Measurements from ENCODE around the gene SCFD2. TPM values are rescaled to one million over a fixed set of nuclear protein-coding genes. Genes with fewer than 3 reads are reported as not detected.

SCFD2 gene
- total and polyA plus RNA-seq, 2 of the 8 experiments (the other 6 are each of a cell fraction or from before 2014, with no cell fraction given): 6.2 to 10.2 TPM

GRCh38 chr4:53050361-53050774 is 315.5 kb downstream of the SCFD2 start:
- Histone ChIP-seq H4K5ac (ENCODE audit: insufficient read length, low read depth, low read length) (no peak overlapping the region), H4K20me1 (replicated peaks in 1 of 2; ENCODE audit: control insufficient read depth in 1 of 2, insufficient read depth in 2 of 2, low read length in 2 of 2) (no peaks in the 10 kb centered on the region), H2BK12ac (ENCODE audit: low read depth, low read length) (no peak overlapping the region), H3K9ac (replicated peaks in 1 of 4; ENCODE audit: extremely low read depth in 1 of 4, low read depth in 3 of 4, low read length in 3 of 4) (no peak overlapping the region), H3K4ac (replicated peaks; ENCODE audit: insufficient read length, low read depth, low read length) (no peak overlapping the region), H2BK120ac (replicated peaks; ENCODE audit: low read depth, low read length) (no peak overlapping the region), H3K56ac (replicated peaks; ENCODE audit: insufficient read length, low read depth, low read length) (no peak overlapping the region), H3K14ac (ENCODE audit: insufficient read length) (no peak overlapping the region), H3K18ac (ENCODE audit: extremely low read depth, low read length) (no peak overlapping the region), H3K36me3 (ENCODE audit: control insufficient read depth in 2 of 4, insufficient read depth in 4 of 4, low read length in 3 of 4) (no peaks in the 10 kb centered on the region), H3K4me2 (ENCODE audit: insufficient read depth in 1 of 2, low read depth in 2 of 2, low read length in 2 of 2) (no peak overlapping the region), H3K79me2 (ENCODE audit: control insufficient read depth in 1 of 2, insufficient read depth in 2 of 2, low read length in 2 of 2) (no peaks in the 10 kb centered on the region), H4K8ac (ENCODE audit: extremely low read depth, insufficient read depth, low read length) (no peak overlapping the region), H3K27ac (ENCODE audit: low read depth, low read length) (no peak overlapping the region), H3K23ac (ENCODE audit: insufficient read length) (no peak overlapping the region), H3K23me2 (ENCODE audit: low read depth, low read length) (no peaks in the 10 kb centered on the region), H2AFZ (ENCODE audit: low read length) (no peak overlapping the region), H2AK5ac (ENCODE audit: low read depth, low read length) (no peak overlapping the region), H3K79me1 (ENCODE audit: low read depth, low read length) (no peaks in the 10 kb centered on the region), H3K9me3 (ENCODE audit: insufficient read depth in 2 of 2, low read depth in 1 of 2, low read length in 1 of 2) (no peaks in the 10 kb centered on the region), H2BK15ac (ENCODE audit: low read length) (no peak overlapping the region), H2BK5ac (ENCODE audit: low read depth, low read length) (no peak overlapping the region), H3K4me3 (ENCODE audit: extremely low read depth in 1 of 4, insufficient read depth in 2 of 4, low read depth in 3 of 4, low read length in 4 of 4) (no peak overlapping the region), H3K27me3 (replicated peaks in 1 of 4; ENCODE audit: control insufficient read depth in 3 of 4, extremely low read depth in 1 of 4, insufficient read depth in 3 of 4, low read length in 3 of 4) (peaks cover 0 to 1% (median 0%) of the 10 kb centered on the region in 4 experiments; a peak in 1 of 7 replicates), H4K91ac (replicated peaks; ENCODE audit: insufficient read length, low read length) (no peak overlapping the region), H3K4me1 (replicated peaks in 1 of 4; ENCODE audit: control insufficient read depth in 3 of 4, insufficient read depth in 4 of 4, low read length in 3 of 4) (no peaks in the 10 kb centered on the region), H2BK20ac (ENCODE audit: low read length) (no peak overlapping the region)
- DNase-seq (ENCODE audit: low read depth in 1 of 2, low spot score in 2 of 2): no peak
- ChIA-PET POLR2A (ENCODE audit: partially characterized antibody) (no interaction called here), CTCF (ENCODE audit: partially characterized antibody) (interaction anchor here (0.7 kb wide), 1 partner anchor 619 kb away, joined by 3 read pairs; no protein-coding TSS in a partner anchor)
- 91% methylated on average over 4 of the region's 4 CpGs; no CpG with 5 or more reads in 1 of the 2 experiments for WGBS, 2 experiments (ENCODE audit: extremely low coverage in 1 of 2, insufficient coverage in 1 of 2, insufficient read length in 1 of 2, insufficient replicate concordance in 2 of 2, low coverage in 1 of 2, low lambda C conversion rate in 2 of 2, missing lambda C conversion rate in 1 of 2)
- no peak for FAIRE-seq
- no peak for TF ChIP-seq MAX (IDR thresholded peaks at IDR 0.05)
- no peak for TF ChIP-seq NANOG (IDR thresholded peaks at IDR 0.05; ENCODE audit: insufficient read depth, low read depth, low read length, poor library complexity, severe bottlenecking)
- no peak for TF ChIP-seq BRCA1 (IDR thresholded peaks at IDR 0.05; ENCODE audit: low read depth, low read length)
- no peak for TF ChIP-seq SUZ12 (IDR thresholded peaks at IDR 0.05; ENCODE audit: low read length)
- no peak for TF ChIP-seq CTCF (IDR thresholded peaks at IDR 0.05; ENCODE audit: control extremely low read depth in 1 of 3, insufficient read depth in 1 of 3, low read depth in 1 of 3, low read length in 3 of 3)
- no peak for TF ChIP-seq CBX5 (IDR thresholded peaks at IDR 0.05; ENCODE audit: low read depth, low read length)
- no peak for TF ChIP-seq POU5F1 (IDR thresholded peaks at IDR 0.05; ENCODE audit: low read depth, low read length)
- TF ChIP-seq BACH1 (IDR thresholded peaks at IDR 0.05; ENCODE audit: low read length): no peak
- no peak for TF ChIP-seq RXRA (IDR thresholded peaks at IDR 0.05; ENCODE audit: insufficient read depth, low read depth, low read length)
- TF ChIP-seq POLR2A (IDR thresholded peaks at IDR 0.05; ENCODE audit: control extremely low read depth in 1 of 2, low read depth in 2 of 2, low read length in 2 of 2): no peak
- TF ChIP-seq EZH2 (IDR thresholded peaks at IDR 0.05; ENCODE audit: low read depth, low read length, severe bottlenecking): no peak
- TF ChIP-seq SRF (IDR thresholded peaks at IDR 0.05; ENCODE audit: low read depth, low read length): no peak
- no peak for TF ChIP-seq CREB1 (IDR thresholded peaks at IDR 0.05)

Measured in H1 (cell line).